HepG2 (cell line): ENCODE data around the gene NPBWR2. TPM values are rescaled to one million over a fixed set of nuclear protein-coding genes. Genes with fewer than 3 reads are reported as not detected.
A peak's percentile ranks its signal among the peaks of the same experiment; 100 is the strongest.

ENCODE experiments used
- GABPA ChIP-seq, 2 experiments: IDR thresholded peaks; 2 replicates each; pipeline ENCODE4 v1.6.1; 2011 to 2016; ENCODE audit warnings: low read depth in 2 of 2, low read length in 1 of 2, missing biosample characterization in 1 of 2, missing genetic modification characterization in 1 of 2
- ISL2 ChIP-seq: sonication (generic); formaldehyde crosslinking; IDR thresholded peaks from 2 replicates; pipeline ENCODE4 v1.5.0; 2020; ENCODE audit warnings: missing genetic modification reagents
- KAT2B ChIP-seq: fragments of 150-350 bp; IDR thresholded peaks from 2 replicates; pipeline ENCODE4 v1.6.1; 2014; ENCODE audit warnings: low read depth, low read length, borderline replicate concordance
- KIAA2018 ChIP-seq: sonication (generic); formaldehyde crosslinking; IDR thresholded peaks from 2 replicates; pipeline ENCODE4 v1.5.0; 2020; ENCODE audit warnings: mild to moderate bottlenecking, missing genetic modification reagents, borderline replicate concordance
- POGK ChIP-seq: sonication (generic); formaldehyde crosslinking; conservative IDR thresholded peaks from 2 replicates; pipeline ENCODE4 v1.8.0; 2022; ENCODE audit warnings: mild to moderate bottlenecking, moderate library complexity, missing genetic modification reagents
- SNRNP70 ChIP-seq: fragments of 200-400 bp; formaldehyde crosslinking; IDR thresholded peaks from 2 replicates; pipeline ENCODE4 v1.6.1; 2017; ENCODE audit warnings: mild to moderate bottlenecking, low read depth, low read length, moderate library complexity
- THYN1 ChIP-seq: sonication (generic); formaldehyde crosslinking; IDR thresholded peaks from 2 replicates; pipeline ENCODE4 v1.8.1; 2023; ENCODE audit warnings: low read depth, mild to moderate bottlenecking, moderate library complexity, missing genetic modification reagents, borderline replicate concordance
- YEATS4 ChIP-seq: sonication (generic); formaldehyde crosslinking; IDR thresholded peaks from 2 replicates; pipeline ENCODE4 v1.4.0; 2020; ENCODE audit warnings: missing genetic modification reagents, borderline replicate concordance
- ZC3H13 ChIP-seq: sonication (generic); formaldehyde crosslinking; IDR thresholded peaks from 2 replicates; pipeline ENCODE4 v1.8.1; 2023; ENCODE audit warnings: mild to moderate bottlenecking, missing genetic modification reagents, moderate library complexity
- ZNF264 ChIP-seq: sonication (generic); formaldehyde crosslinking; IDR thresholded peaks from 2 replicates; pipeline ENCODE4 v1.4.0; 2020; ENCODE audit warnings: missing genetic modification reagents
- ZNF543 ChIP-seq: sonication (generic); formaldehyde crosslinking; IDR thresholded peaks from 2 replicates; pipeline ENCODE4 v1.4.0; 2020; ENCODE audit warnings: mild to moderate bottlenecking, missing genetic modification reagents
- ZNF646 ChIP-seq: sonication (generic); formaldehyde crosslinking; IDR thresholded peaks from 2 replicates; pipeline ENCODE4 v1.9.0; 2021; ENCODE audit warnings: mild to moderate bottlenecking, missing genetic modification reagents
- polyA plus RNA-seq, 8 experiments: library from polyadenylated mRNA; depleted of rRNA in 3 of 8; stranded (reverse) in 7 of 8; unstranded in 1 of 8; fragments of >200 nt; fragmentation: Illumina TruSeq in 4 of 8; extraction: Trizol in 4 of 8; gene quantifications; 2 replicates each; pipeline versions ENCODE4 v1.2.1 to v1.2.3, GENCODE V29; 2011 to 2016; ENCODE audit warnings: low read depth in 4 of 8, missing spikeins in 1 of 8, mixed read lengths in 1 of 8; ENCODE audit not compliant: insufficient read depth in 1 of 8
- total RNA-seq, 5 experiments: library from RNA; depleted of rRNA; stranded (reverse); fragments of >200 nt; fragmentation: Illumina TruSeq; extraction: Trizol; gene quantifications; 2 replicates each; pipeline ENCODE4 v1.2.3, GENCODE V29; 2016; ENCODE audit warnings: low read depth in 1 of 5

Gene NPBWR2
- total and polyA plus RNA-seq, 2 of the 13 experiments (the other 11 are each of a cell fraction or from before 2014, with no cell fraction given), result not detected

- TF ChIP-seq KAT2B (no peak), ZNF264 (CRISPR knock-in tag) (no peak), GABPA (IDR thresholded peaks at IDR 0.05; ENCODE audit: low read depth, low read length) (no peak), GABPA (CRISPR knock-in tag; IDR thresholded peaks at IDR 0.05; ENCODE audit: low read depth) (no peak), YEATS4 (CRISPR knock-in tag) (peak; percentile 20), SNRNP70 (no peak), POGK (no peak), ZNF543 (CRISPR knock-in tag) (peak; percentile 75), ZNF646 (CRISPR knock-in tag) (no peak), KIAA2018 (CRISPR knock-in tag) (no peak), THYN1 (no peak), ISL2 (no peak; the same call in 1 of the 2 replicates), ZC3H13 (no peak)
These were observed 50.3 kb downstream of the NPBWR2 start (continued) for GRCh38 chr20:64056889-64057627.
